NCI-H2171 (cell line): ENCODE results near the gene ATXN7L3.

Source experiments
- DNase-seq: peaks from one replicate; lab custom pipeline; 2025; lab: John Stamatoyannopoulos, UW

ATXN7L3 gene

GRCh38 chr17:44218344-44219107 lies 18.8 kb upstream of the ATXN7L3 start:
- DNase-seq, result peak; percentile 96

DNA sequence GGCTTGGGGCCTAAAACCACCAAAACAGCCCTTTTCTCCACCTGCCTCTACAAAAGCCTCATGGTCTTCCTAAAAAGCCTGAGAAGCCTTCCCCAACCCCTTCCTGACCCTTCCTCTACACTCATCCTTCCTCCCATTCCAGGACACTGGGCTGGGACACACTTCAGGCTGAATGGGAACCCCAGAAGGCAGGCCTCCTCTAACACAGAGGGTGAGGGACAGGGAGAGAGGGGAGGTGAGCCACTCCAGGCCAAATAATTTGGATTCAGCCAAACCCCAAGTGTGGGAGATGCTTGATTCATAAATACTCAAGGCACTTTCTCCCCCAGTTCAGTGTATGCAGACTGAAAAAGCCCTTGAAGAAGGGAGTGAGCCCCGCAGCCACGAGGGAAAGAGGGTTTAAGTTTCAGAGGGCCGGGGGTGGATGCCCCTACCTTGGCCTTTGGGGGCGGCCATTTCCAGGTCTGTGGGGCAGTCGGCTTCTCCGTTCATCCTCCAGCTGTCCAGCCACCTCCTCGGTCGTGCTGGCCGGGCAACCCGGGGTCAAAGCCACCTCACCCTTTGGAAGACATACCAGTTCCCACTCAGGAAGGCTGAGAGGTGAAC lies 18.2 kb upstream of the ATXN7L3 start:
- no peak for DNase-seq

DNA sequence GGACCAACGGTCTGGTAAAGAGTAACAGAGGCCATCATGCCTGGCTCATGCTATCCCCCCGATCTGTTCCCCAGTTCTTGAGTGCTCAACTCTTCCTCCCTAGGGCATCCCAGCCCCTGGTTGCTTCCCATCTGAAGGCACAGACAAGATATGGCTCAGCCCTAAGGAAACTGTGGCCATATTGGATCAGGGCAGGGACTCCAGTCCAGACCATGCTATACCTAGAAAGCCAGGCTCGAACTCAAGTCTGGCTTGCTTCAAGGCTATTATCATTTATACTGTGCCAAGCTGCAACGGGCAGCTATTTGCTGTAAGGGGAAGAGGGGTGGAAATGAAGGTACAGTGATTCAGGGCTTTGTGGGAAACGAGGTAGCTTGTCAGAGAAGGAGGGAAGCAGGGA lies 17.0 kb upstream of the ATXN7L3 start:
- no peak for DNase-seq

GRCh38 chr17:44216173-44216572 lies 16.5 kb upstream of the ATXN7L3 start:
- DNase-seq, result no peak

DNA sequence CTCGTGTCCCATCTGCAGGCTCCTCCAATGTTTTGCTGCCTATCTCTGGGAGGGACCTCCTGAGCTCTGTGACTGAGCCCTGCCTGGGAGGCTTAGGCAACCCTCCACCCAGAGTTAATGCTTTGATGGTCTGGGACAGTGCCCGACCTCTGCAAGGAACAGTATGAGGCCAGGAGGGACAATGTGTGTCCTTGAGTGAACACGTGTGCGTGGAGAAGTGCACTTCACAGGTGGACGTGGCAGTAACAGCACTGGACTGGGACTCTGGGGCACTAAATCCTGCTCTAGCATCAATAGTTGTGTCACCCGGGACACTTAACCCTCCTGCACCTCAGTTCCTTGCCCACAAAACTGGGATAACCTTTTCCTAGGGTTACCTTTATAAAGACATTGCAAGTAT lies 15.2 kb upstream of the ATXN7L3 start:
- DNase-seq, result no peak

DNA sequence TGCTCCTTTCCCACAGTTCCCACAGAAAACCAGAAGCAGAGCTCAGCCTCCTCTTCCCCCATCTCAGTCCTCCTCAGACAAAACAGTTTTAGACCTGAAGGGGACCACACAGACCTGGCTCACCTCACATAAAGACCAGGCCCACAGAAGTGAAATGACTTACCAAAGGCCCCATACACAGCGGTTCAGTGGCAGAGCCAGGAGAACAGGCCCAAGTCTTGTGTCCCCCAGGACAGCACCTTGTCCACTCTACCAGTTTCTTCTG lies 14.5 kb upstream of the ATXN7L3 start:
- DNase-seq, result no peak

DNA sequence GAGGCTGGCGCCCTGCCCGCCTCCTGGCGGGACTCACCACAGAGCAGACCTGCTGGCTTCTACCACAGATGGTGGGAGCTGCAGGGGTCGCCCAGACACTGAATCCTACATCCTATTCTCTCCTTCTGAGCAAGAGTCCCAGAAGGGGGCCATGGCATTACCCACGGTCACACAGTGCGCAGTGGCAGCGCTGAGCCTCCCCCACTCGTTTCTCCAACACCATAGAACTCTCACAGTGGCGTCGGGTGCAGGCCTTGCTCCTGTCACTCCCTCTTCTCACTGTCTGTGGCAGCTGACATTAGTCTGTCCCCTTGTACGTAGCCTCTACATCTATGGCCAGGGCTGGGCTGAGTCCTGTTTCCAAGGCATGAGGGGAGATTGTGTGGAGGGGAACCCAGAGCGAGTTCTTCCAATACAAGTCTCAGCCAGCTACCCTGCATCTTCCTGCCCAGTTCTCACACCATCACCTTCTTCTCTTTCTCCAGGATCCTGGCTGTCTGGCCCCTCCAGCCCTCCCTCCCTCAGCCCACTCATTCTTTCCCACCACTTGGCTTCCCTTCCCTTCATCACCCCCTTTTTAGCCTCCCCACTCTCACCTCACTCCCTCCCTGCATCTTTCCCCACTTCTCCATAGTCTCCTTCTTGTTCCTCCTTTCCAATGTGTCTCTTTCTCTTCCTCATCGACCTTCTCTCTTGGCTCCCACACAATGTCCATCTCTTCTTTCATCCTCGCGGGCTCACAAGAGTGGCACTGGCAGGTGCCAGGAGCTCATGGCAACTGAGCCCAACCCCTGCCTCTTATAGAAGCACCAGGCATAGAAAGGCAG lies 13.9 kb upstream of the ATXN7L3 start:
- DNase-seq, result no peak

DNA sequence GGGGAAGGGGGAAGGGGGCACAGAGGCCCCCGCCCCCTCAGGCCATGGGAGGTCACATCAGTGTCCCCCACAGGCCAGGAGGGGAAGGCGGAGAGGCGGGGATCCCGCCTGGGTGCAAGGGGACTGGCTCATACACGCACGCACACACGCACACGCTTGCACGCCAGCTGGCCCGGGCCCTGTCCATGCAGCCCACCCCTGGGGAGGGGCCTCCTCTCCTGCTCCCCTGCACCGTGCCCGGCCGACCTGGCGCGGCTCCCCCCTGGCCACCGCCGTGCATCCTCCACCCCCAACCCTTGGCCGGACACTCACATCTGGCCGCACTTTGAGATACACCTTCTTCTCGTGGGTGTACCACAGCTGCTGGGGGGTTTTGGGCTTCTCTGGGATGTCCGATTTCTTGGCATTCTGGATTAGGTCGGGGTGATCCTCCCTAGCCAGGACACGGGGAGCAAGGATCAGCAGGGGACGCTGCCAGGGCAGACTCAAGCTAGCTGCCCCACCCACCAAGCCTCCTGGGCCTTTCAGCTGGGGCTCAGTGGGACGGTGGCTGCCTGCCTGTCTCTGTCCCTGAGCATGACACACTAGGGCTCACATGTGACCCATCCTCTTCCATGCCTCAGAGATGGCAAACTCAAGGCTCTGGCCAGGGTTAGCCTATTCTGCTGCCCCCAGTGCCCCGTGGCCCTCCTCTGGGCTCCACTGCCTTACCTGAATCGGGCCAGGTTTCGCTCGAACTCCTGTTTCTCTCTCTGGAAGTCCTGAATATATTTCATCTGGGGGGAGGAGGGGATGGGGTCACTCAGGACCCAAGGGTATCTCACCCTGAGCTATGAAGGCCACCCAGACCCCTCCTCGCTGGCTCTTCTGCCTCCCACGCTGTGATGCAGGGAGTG lies 13.1 kb upstream of the ATXN7L3 start:
- no peak for DNase-seq

- DNase-seq, result no peak
Observed at GRCh38 chr17:44211281-44212265, 11.9 kb upstream of the ATXN7L3 start.

GRCh38 chr17:44210342-44211192 lies 10.9 kb upstream of the ATXN7L3 start:
- no peak for DNase-seq

- DNase-seq, result no peak
Observed at GRCh38 chr17:44209786-44210341, 10.2 kb upstream of the ATXN7L3 start.

- DNase-seq, result no peak
Observed at GRCh38 chr17:44207743-44208142, 8.1 kb upstream of the ATXN7L3 start.

DNA sequence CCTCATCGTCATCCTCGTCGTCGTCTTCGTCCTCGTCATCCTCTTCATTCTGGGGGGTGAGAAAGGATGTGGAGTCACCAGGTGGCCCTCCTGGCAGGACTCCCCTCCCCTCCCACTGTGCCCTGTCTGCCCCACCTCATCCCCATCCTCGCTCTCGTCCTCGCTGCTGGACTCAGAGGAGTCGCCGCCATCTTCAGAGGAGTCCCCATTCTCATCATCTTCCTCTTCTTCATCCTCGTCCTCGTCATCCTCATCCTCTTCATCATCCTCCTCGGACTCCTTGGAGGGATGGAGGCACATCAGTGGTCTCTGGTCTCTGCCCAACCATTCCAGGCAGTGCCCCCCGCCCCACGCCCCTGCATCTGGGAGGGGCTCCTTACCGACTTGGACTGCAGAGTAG lies 7.6 kb upstream of the ATXN7L3 start:
- DNase-seq, result no peak

GRCh38 chr17:44206825-44207155 lies 7.1 kb upstream of the ATXN7L3 start:
- no peak for DNase-seq

DNA sequence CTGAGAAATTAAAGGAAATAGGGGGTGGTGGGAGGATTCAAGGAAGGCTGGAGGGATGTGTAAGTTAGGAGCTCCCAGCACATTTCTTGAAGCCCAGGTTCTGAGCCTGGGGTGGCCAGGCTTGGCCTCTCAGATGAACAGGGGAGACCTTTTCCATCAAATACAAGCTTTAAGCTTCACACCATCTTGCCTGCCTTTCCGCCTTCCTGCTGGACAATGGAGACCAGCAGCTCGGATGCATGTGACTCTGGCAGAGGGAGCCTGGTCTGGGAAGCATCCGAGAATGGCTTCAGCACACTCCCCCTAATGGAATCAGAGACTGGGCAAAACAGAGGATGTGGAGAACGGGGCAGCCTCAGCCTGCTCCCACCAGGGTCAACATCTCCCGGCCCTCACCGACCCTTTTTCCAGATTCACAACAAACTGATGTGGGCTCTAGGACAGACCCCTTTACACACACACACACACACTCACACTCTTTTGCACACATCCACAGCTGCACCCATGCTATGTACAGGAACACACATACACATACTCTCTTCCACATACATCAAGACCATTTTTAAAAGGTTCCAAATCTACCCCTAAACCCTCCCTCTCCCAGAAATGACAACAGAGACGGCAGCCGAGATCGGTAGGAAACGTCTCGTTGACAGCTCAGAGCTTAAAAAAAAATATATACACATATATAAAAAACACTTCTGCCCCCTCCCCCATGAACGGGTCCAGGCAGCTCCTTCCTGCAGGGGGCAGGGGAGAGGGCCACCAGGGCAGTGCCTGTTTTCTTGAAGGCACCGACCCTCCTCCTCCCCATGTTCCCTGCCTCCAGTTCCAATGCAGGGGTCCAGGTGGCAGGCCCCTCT lies 6.5 kb upstream of the ATXN7L3 start:
- no peak for DNase-seq

DNA sequence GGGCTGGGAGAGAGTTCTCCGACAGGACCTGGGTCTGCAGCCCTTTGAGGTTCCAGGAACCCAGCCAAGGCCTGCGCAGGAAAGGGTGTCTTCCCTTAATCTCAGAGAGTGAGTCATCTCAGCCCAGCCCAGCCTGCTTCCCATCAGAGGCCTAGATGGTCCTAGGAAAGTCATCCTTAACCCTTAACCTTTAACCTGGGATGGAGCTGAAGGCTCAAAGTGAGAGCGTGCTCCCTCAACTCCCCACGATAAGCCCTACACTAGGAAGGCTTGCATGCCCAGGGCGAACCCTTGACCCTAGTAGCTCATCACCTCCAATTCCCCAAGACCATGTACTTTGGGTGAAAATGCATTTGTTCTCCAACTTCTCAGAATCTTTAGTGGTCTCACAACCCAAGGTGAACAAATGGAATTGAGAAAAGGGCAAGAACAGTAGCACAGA lies 4.8 kb upstream of the ATXN7L3 start:
- DNase-seq, result no peak

DNA sequence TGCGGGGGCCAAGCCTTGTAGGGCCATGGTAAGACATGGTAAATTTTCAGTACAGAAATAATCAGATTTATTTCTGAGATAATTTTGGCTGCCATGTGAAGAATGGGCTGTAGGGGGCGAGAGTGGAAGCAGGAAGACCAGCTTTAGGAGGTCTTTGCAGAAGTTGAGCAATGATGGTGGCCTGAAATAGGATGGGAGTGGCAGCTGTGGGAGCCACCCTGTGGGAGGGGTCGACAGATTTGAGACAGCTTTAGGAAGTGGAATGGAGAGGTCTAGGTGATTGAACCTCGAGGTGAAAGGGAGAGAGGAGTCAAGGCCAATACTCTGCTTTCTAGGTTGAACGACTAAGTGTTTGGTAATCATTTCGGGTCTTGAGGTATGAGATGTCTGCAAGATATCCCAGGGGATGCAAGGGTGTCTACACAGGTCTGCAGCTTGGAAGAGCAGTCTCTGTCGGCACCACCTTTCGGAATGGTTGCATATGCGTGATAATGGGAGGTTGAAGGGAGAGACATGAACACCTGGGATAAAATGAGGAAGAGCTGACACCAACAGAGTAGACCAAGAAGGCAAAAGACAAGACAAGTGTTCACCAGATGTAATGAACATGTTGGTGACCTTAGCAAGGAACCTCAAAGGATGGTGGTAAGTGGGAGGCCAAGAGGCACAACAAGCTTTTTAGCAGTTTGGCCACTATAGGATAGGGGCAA lies 4.2 kb upstream of the ATXN7L3 start:
- DNase-seq, result no peak

DNA sequence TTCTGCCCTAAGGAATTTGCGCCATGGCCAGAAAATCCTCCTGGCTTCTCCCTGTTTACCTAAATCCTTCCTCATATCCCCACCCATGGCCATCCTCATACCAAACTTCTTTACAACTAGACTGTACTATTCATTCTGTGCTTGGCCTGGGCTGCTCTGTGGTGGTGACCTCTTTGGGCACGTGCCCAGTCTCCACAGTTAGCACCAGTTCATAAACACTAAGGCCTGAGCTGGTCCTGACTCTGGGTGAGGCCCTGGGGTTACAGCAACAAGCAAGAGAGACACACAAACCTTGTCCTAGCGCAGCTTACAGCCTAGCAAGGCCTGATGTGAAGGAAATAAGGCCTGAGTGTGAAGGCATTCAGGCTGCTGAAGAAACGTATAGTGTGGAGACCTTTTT lies 3.1 kb upstream of the ATXN7L3 start:
- no peak for DNase-seq
